Activated naive CD8-positive, alpha-beta T cell treated with anti-CD3 and anti-CD28 coated beads, Interleukin-2, amount 10 ng/mL, durations not matched to agents 7 days and 5 days (primary cell): ENCODE measurements around the gene SRPX. TPM values are rescaled to one million over a fixed set of nuclear protein-coding genes. Genes with fewer than 3 reads are reported as not detected.

Experiments used
- ATAC-seq: fragments of 150-1000 bp; cut with Tn5 transposase; one replicate; pipeline ENCODE4 v1.10.0; 2021; ENCODE audit warnings: low read depth, moderate library complexity
- POLR2A ChIA-PET: fragments of 350-600 bp; sonication (Branson Sonifier 250); formaldehyde crosslinking; loops from one replicate; lab custom pipeline; 2021; ENCODE audit warnings: antibody characterized with exemption; lab: Charles Lee
- DNase-seq: peaks from one replicate; pipeline ENCODE4 v3.0.0; 2021
- H3K27ac Mint-ChIP-seq: one replicate; pipeline ENCODE4 v1.8.0; 2022; ENCODE audit warnings: mild to moderate bottlenecking, mixed read lengths
- H3K27me3 Mint-ChIP-seq: one replicate; pipeline ENCODE4 v1.8.0; 2022; ENCODE audit warnings: mild to moderate bottlenecking, moderate library complexity, mixed read lengths
- H3K36me3 Mint-ChIP-seq: one replicate; pipeline ENCODE4 v1.8.0; 2021; ENCODE audit warnings: mild to moderate bottlenecking, mixed read lengths
- H3K4me1 Mint-ChIP-seq: one replicate; pipeline ENCODE4 v1.8.0; 2021; ENCODE audit warnings: mixed read lengths
- H3K4me3 Mint-ChIP-seq: one replicate; pipeline ENCODE4 v1.8.0; 2022; ENCODE audit warnings: mild to moderate bottlenecking, moderate library complexity, mixed read lengths
- H3K9me3 Mint-ChIP-seq: one replicate; pipeline ENCODE4 v1.8.0; 2021; ENCODE audit warnings: mixed read lengths
- total RNA-seq, 2 experiments: library from RNA; stranded (reverse); gene quantifications; one replicate each; pipeline ENCODE4 v1.2.3, GENCODE V29; 2021

Gene SRPX
- total RNA-seq, 2 experiments from 2014 or later: 3.3 to 3.5 TPM

DNA sequence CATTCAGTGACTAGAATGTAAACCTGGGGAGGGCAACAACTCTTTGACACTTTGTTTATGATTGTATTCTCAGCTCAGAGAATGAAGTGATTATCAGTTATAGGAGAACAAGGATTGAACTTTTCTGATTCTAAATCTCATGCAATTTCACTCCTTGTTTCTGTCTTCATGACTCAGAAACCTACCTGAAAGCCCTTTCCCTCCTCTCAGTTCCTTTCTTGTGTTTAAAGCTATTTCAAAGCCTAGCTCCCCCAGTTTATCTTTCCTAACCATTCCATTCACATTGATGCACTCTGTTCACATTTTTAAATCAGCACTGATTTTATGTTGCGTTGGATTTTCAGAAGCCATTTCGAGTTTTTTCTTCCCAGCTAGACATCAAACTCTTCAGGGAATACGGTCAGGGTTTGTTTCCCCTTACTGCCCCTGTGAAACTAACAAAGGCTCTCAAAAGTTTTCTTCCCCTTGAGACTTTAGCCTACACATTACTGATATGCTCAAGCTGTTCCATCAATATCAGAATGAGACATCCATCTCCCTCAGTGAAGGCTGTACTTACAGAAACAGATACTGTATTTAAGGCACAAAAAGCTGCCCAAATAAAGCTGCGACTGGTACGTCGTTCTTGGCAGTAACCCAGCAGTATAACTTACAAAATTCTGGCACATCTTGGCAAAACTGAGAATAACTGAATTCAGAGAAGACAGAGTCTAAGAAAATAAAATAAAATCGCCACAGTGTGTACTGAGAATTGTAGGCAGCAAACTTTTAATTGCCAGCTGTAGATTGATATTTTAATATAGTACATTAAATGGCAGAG lies 31.0 kb downstream of the SRPX start:
- no peaks in the 10 kb centered on the region for H3K36me3 Mint-ChIP-seq
- no peak for ATAC-seq

DNA sequence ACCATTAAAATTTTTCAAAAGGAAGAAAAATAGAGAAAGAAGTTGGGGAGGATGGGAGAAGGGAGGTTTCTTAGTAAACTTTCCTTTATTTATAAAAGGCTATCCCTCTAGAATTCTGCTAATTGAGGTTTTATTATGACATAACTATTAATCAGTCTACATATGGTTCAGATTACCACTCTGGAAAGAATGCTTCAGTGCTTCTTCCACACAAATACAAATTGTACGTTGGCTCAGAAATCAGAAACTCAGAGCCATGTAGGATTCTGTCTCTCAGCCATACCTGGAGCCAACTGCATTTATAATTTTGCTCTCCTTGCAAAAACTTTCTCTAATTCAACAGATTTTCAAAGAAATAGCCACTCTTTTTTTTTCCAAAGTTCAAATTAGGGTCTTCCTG lies 37.1 kb downstream of the SRPX start:
- POLR2A ChIA-PET: no interaction called here
- Mint-ChIP-seq H3K9me3 (no peaks in the 10 kb centered on the region), H3K4me1 (no peaks in the 10 kb centered on the region), H3K4me3 (no peak overlapping the region), H3K36me3 (no peaks in the 10 kb centered on the region), H3K27ac (no peak overlapping the region), H3K27me3 (peaks cover 6% of the 10 kb centered on the region)
- ATAC-seq (no peak), DNase-seq (no peak)

More for the DNA sequence above, 31.0 kb downstream of the SRPX start:
- POLR2A ChIA-PET: no interaction called here
- H3K27ac Mint-ChIP-seq: no peak overlapping the region
- no peak for DNase-seq
- no peaks in the 10 kb centered on the region for H3K9me3 Mint-ChIP-seq
- no peaks in the 10 kb centered on the region for H3K4me1 Mint-ChIP-seq
- H3K4me3 Mint-ChIP-seq: no peak overlapping the region
- peaks cover 12% of the 10 kb centered on the region for H3K27me3 Mint-ChIP-seq

DNA sequence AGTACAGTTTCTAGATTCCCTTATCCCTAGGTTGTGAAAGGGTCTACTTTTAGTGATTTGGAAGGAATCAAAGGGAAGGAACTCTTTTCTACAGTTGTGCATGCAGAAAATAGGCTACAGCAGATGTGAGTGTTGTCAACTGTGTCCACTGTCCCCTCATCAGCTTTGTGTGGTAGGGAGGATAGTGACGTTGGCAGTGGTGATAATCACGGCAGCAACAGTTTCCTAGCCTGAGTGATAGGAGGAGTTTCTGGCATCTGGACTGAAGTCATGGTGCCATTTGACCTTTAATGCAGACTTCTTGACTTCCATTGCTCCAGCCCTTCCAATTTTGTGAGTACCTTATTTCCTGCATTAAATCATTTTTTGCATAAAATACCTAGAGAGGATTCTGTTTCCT lies 39.3 kb downstream of the SRPX start:
- Mint-ChIP-seq H3K36me3 (no peaks in the 10 kb centered on the region), H3K4me3 (no peak overlapping the region), H3K27ac (no peak overlapping the region), H3K27me3 (peaks cover 6% of the 10 kb centered on the region), H3K4me1 (no peaks in the 10 kb centered on the region), H3K9me3 (no peaks in the 10 kb centered on the region)
- POLR2A ChIA-PET: no interaction called here
- DNase-seq (no peak), ATAC-seq (no peak)

GRCh38 chrX:38178396-38178795 lies 42.3 kb downstream of the SRPX start:
- DNase-seq (no peak), ATAC-seq (no peak)
- no peak overlapping the region for H3K4me3 Mint-ChIP-seq
- H3K4me1 Mint-ChIP-seq: no peaks in the 10 kb centered on the region
- POLR2A ChIA-PET: no interaction called here
- peaks cover 2% of the 10 kb centered on the region for H3K27me3 Mint-ChIP-seq
- no peaks in the 10 kb centered on the region for H3K36me3 Mint-ChIP-seq
- H3K27ac Mint-ChIP-seq: no peak overlapping the region
- no peaks in the 10 kb centered on the region for H3K9me3 Mint-ChIP-seq

DNA sequence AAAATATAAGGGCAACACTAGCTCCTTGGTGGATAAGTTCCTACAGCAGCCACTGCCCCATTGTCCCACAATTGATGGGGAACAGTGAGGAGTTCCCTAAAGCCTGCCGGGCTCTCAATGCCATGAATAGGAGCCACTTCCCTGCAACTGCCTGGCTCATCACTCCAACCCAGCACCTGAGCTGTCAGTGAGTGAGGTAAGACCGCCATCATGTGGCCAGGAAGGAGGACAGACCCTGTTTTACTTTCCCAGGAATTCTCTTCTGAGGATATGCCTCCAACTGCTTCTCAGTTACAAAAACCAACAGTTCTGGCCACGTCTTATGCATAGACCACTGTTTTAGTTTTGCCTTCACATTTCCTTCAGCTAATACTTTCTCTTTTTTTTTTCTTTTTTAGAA lies 45.5 kb downstream of the SRPX start:
- Mint-ChIP-seq H3K36me3 (no peaks in the 10 kb centered on the region), H3K27ac (no peak overlapping the region), H3K4me3 (no peak overlapping the region), H3K27me3 (peaks cover 2% of the 10 kb centered on the region), H3K4me1 (no peaks in the 10 kb centered on the region), H3K9me3 (no peaks in the 10 kb centered on the region)
- POLR2A ChIA-PET: no interaction called here
- ATAC-seq: no peak
- no peak for DNase-seq

DNA sequence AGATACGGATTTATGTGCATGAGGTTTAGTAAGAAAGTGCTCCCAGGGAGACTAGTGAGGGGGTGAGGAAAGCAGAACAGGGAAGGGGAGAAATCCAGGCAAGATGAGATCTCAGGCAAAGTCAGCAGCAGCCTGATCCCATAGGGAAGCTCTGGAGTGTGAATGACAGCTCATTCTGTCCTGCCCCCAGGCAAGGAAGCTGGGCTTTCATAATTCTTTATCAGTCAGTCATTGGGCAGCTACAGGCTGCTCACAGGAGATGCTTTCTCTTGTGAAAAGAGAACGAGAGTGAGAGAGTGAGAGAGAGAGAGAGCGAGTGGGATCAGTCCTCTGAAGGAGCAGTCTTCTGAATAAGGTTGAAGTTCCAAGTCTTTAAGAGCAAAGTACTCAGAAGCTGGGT lies 48.1 kb downstream of the SRPX start:
- H3K27ac Mint-ChIP-seq: no peak overlapping the region
- POLR2A ChIA-PET: no interaction called here

DNA sequence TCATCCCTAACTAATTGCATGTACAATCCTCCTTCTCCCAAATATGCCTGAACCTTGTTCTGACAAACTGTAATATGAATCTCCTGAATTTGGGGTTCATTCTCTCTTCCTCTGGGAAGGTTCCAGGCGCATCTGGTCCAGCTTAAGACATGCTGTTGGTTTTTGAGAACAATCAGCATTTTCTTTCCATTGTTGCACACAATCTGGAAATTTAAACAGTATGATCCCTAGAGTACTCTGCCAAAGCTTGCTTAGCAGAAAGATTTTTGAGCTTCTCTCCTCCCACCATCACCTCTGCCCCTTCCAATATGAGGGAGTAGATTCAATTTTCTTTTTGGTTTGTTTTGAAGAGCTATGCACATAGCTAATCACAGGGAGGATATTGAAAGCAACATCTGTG lies 50.1 kb downstream of the SRPX start:
- POLR2A ChIA-PET: no interaction called here
- ATAC-seq: no peak
- H3K27me3 Mint-ChIP-seq: peaks cover 4% of the 10 kb centered on the region
- no peak overlapping the region for H3K27ac Mint-ChIP-seq
- H3K4me3 Mint-ChIP-seq: no peak overlapping the region
- no peaks in the 10 kb centered on the region for H3K9me3 Mint-ChIP-seq
- no peak for DNase-seq
- H3K4me1 Mint-ChIP-seq: no peaks in the 10 kb centered on the region
- H3K36me3 Mint-ChIP-seq: no peaks in the 10 kb centered on the region

More for the DNA sequence above, 48.1 kb downstream of the SRPX start:
- no peaks in the 10 kb centered on the region for H3K4me1 Mint-ChIP-seq
- no peaks in the 10 kb centered on the region for H3K9me3 Mint-ChIP-seq
- no peak for ATAC-seq
- no peak overlapping the region for H3K4me3 Mint-ChIP-seq
- H3K27me3 Mint-ChIP-seq: peaks cover 4% of the 10 kb centered on the region
- H3K36me3 Mint-ChIP-seq: no peaks in the 10 kb centered on the region
- DNase-seq: no peak

- POLR2A ChIA-PET: interaction anchor here (0.5 kb wide), 1 partner anchor 11 kb away, joined by 3 read pairs; no protein-coding TSS in a partner anchor
- no peak for ATAC-seq
- Mint-ChIP-seq H3K36me3 (no peaks in the 10 kb centered on the region), H3K27me3 (peaks cover 8% of the 10 kb centered on the region), H3K27ac (no peak overlapping the region), H3K4me1 (no peaks in the 10 kb centered on the region), H3K4me3 (no peak overlapping the region), H3K9me3 (no peaks in the 10 kb centered on the region)
- DNase-seq: no peak
Measured at GRCh38 chrX:38166478-38167083, 54.1 kb downstream of the SRPX start.

DNA sequence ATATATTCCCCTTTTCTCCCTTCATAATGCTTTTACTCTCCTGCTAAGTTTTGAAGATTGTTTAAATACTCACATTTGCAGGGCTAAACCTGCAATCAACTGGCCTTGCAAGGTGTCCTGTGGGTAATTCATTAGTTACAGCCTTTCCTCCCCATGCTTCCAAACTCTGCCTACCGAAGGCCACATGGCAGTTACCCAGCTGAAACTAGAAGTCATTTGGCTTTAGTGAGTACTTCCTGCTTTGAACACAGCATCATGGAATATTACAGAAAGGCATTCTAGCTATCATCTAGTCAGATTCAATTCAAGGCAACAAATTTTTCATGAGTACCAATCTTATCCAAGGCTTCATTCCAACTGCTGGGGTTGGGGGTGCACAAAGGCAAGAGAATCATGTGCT lies 55.6 kb downstream of the SRPX start:
- DNase-seq: no peak
- peaks cover 8% of the 10 kb centered on the region for H3K27me3 Mint-ChIP-seq
- H3K4me3 Mint-ChIP-seq: no peak overlapping the region
- no peaks in the 10 kb centered on the region for H3K36me3 Mint-ChIP-seq
- H3K27ac Mint-ChIP-seq: no peak overlapping the region
- no peak for ATAC-seq
- POLR2A ChIA-PET: no interaction called here
- H3K4me1 Mint-ChIP-seq: no peaks in the 10 kb centered on the region
- no peaks in the 10 kb centered on the region for H3K9me3 Mint-ChIP-seq

- ATAC-seq (no peak), DNase-seq (no peak)
- H3K27ac Mint-ChIP-seq: no peak overlapping the region
- H3K4me1 Mint-ChIP-seq: no peaks in the 10 kb centered on the region
- no peaks in the 10 kb centered on the region for H3K9me3 Mint-ChIP-seq
- no peak overlapping the region for H3K4me3 Mint-ChIP-seq
- H3K36me3 Mint-ChIP-seq: no peaks in the 10 kb centered on the region
- H3K27me3 Mint-ChIP-seq: peaks cover 8% of the 10 kb centered on the region
- POLR2A ChIA-PET: no interaction called here
Measured at GRCh38 chrX:38163193-38163592, 57.5 kb downstream of the SRPX start.

GRCh38 chrX:38156838-38157237 lies 63.8 kb downstream of the SRPX start:
- Mint-ChIP-seq H3K27me3 (peaks cover 6% of the 10 kb centered on the region), H3K4me3 (no peak overlapping the region), H3K27ac (no peak overlapping the region), H3K9me3 (no peaks in the 10 kb centered on the region), H3K4me1 (no peaks in the 10 kb centered on the region), H3K36me3 (no peaks in the 10 kb centered on the region)
- no peak for ATAC-seq
- POLR2A ChIA-PET: no interaction called here
- DNase-seq: no peak

DNA sequence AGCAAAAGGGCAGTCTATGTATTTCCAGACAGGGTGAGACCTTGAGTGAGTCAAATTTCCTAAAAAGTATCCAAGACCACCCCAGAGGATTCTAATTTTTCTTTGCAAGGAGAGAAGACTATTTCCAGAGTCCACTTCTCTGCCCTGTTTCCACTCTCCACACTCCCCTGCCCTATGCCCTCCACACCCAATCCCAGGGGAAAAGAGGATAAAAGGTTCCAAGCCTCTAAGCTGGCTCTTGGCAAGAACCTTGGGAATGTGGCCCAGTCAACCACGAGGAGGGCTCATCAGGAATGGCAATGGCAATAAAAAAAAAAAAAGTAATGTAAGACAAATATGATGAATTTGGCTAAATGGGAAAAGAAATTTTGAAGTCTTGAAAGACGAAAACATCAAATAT lies 65.9 kb downstream of the SRPX start:
- POLR2A ChIA-PET: no interaction called here
- Mint-ChIP-seq H3K4me1 (no peaks in the 10 kb centered on the region), H3K9me3 (no peaks in the 10 kb centered on the region), H3K36me3 (no peaks in the 10 kb centered on the region), H3K27me3 (peaks cover 9% of the 10 kb centered on the region), H3K4me3 (no peak overlapping the region), H3K27ac (no peak overlapping the region)
- DNase-seq: no peak
- no peak for ATAC-seq

DNA sequence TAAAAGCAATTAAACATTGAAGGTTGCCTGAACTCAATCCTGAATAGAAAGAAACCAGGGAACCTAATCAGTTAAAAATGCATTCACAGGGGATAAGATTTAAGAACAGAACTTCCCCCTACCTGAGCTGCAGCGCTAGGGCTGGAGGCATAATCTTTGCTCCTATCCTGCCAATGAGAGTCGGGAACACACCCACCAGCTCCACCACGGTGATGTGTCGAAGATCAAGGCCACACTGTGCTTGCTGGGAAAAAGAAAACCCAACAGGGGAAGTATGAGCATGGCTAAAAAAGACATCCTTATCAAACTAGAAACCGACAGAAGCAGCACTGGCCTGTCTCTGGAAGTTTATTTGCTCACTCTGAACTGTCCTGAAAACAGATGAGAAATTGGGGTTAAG lies 66.3 kb downstream of the SRPX start:
- ATAC-seq (no peak), DNase-seq (no peak)
- H3K4me1 Mint-ChIP-seq: no peaks in the 10 kb centered on the region
- no peak overlapping the region for H3K27ac Mint-ChIP-seq
- H3K27me3 Mint-ChIP-seq: peaks cover 9% of the 10 kb centered on the region
- no peak overlapping the region for H3K4me3 Mint-ChIP-seq
- H3K36me3 Mint-ChIP-seq: no peaks in the 10 kb centered on the region
- POLR2A ChIA-PET: no interaction called here
- H3K9me3 Mint-ChIP-seq: no peaks in the 10 kb centered on the region

- DNase-seq: no peak
- Mint-ChIP-seq H3K9me3 (no peaks in the 10 kb centered on the region), H3K4me3 (no peak overlapping the region), H3K27me3 (peaks cover 4% of the 10 kb centered on the region), H3K36me3 (no peaks in the 10 kb centered on the region), H3K4me1 (no peaks in the 10 kb centered on the region), H3K27ac (no peak overlapping the region)
- ATAC-seq: no peak
- POLR2A ChIA-PET: no interaction called here
Measured at GRCh38 chrX:38151441-38151840, 69.2 kb downstream of the SRPX start.
